ENCODE results near the gene CMIP. TPM values are rescaled to one million over a fixed set of nuclear protein-coding genes. Genes with fewer than 3 reads are reported as not detected.

Gene CMIP
- total RNA-seq, 1 donor from 2014 or later = 6.6 TPM

- Histone ChIP-seq H3K79me2 (ENCODE audit: low read depth) (no peaks in the 10 kb centered on the region), H3K9me3 (ENCODE audit: low read depth) (no peaks in the 10 kb centered on the region), H3K9ac (no peak overlapping the region), H3K27ac (no peak overlapping the region), H3K4me1 (no peaks in the 10 kb centered on the region), H2AFZ (replicated peaks) (peak overlapping the region; percentile 97), H3K36me3 (no peaks in the 10 kb centered on the region), H3K27me3 (peaks cover 15% of the 10 kb centered on the region), H4K20me1 (ENCODE audit: low read depth) (no peaks in the 10 kb centered on the region), H3F3A (ENCODE audit: low read depth) (peaks cover 6% of the 10 kb centered on the region), H3K4me2 (peak overlapping the region; percentile 71), H3K4me3 (peak overlapping the region; percentile 40)
- Mint-ChIP-seq H3K27ac (peak overlapping the region; percentile 78), H3K4me3 (peak overlapping the region; percentile 79), H3K36me3 (no peaks in the 10 kb centered on the region), H3K9me3 (no peaks in the 10 kb centered on the region), H3K4me1 (peaks cover 7% of the 10 kb centered on the region), H3K27me3 (ENCODE audit: insufficient read depth, low read depth) (peaks cover 5% of the 10 kb centered on the region)
- DNase-seq (ENCODE audit: low spot score) = peak; percentile 58
- TF ChIP-seq CTCF (IDR thresholded peaks at IDR 0.05) (no peak), EZH2 (IDR thresholded peaks at IDR 0.05) (no peak), EZH2phosphoT487 (IDR thresholded peaks at IDR 0.05) (no peak)
These were observed 301.3 kb downstream of the CMIP start for GRCh38 chr16:81745704-81746558.

- Histone ChIP-seq H3K27ac (no peak overlapping the region), H3K4me1 (no peaks in the 10 kb centered on the region), H2AFZ (replicated peaks) (peak overlapping the region; percentile 97), H3K36me3 (no peaks in the 10 kb centered on the region), H3K27me3 (peaks cover 15% of the 10 kb centered on the region), H3K4me3 (peak overlapping the region; percentile 40), H3K4me2 (peak overlapping the region; percentile 71), H3K9me3 (ENCODE audit: low read depth) (no peaks in the 10 kb centered on the region), H3K79me2 (ENCODE audit: low read depth) (no peaks in the 10 kb centered on the region), H3K9ac (no peak overlapping the region), H3F3A (ENCODE audit: low read depth) (peaks cover 6% of the 10 kb centered on the region), H4K20me1 (ENCODE audit: low read depth) (no peaks in the 10 kb centered on the region)
- DNase-seq (ENCODE audit: low spot score) = no peak
- Mint-ChIP-seq H3K36me3 (no peaks in the 10 kb centered on the region), H3K9me3 (no peaks in the 10 kb centered on the region), H3K4me1 (peaks cover 7% of the 10 kb centered on the region), H3K27me3 (ENCODE audit: insufficient read depth, low read depth) (peaks cover 6% of the 10 kb centered on the region), H3K4me3 (peak overlapping the region; percentile 79), H3K27ac (no peak overlapping the region)
- TF ChIP-seq CTCF (IDR thresholded peaks at IDR 0.05) (no peak), EZH2phosphoT487 (IDR thresholded peaks at IDR 0.05) (no peak), EZH2 (IDR thresholded peaks at IDR 0.05) (no peak)
These were observed 302.0 kb downstream of the CMIP start for GRCh38 chr16:81746566-81746965.

GRCh38 chr16:81748476-81749198 lies 304.0 kb downstream of the CMIP start:
- H3K4me1 Mint-ChIP-seq = peaks cover 8% of the 10 kb centered on the region
- H3K4me3 ChIP-seq = no peak overlapping the region
- no peak overlapping the region for H3K9ac ChIP-seq
- no peak overlapping the region for H3K27ac ChIP-seq
- no peaks in the 10 kb centered on the region for H3K36me3 ChIP-seq
- H3K27me3 Mint-ChIP-seq (ENCODE audit: insufficient read depth, low read depth) = peaks cover 6% of the 10 kb centered on the region
- H3K27me3 ChIP-seq = peaks cover 8% of the 10 kb centered on the region
- no peak overlapping the region for H3K4me3 Mint-ChIP-seq
- no peak for DNase-seq (ENCODE audit: low spot score)
- no peak overlapping the region for H3K27ac Mint-ChIP-seq
- TF ChIP-seq EZH2 (IDR thresholded peaks at IDR 0.05) = no peak
- no peak for TF ChIP-seq CTCF (IDR thresholded peaks at IDR 0.05)
- TF ChIP-seq EZH2phosphoT487 (IDR thresholded peaks at IDR 0.05) = no peak
- no peaks in the 10 kb centered on the region for H3K4me1 ChIP-seq
- H3K9me3 ChIP-seq (ENCODE audit: low read depth) = no peaks in the 10 kb centered on the region
- no peaks in the 10 kb centered on the region for H3K79me2 ChIP-seq (ENCODE audit: low read depth)
- H3K36me3 Mint-ChIP-seq = no peaks in the 10 kb centered on the region
- no peaks in the 10 kb centered on the region for H4K20me1 ChIP-seq (ENCODE audit: low read depth)
- no peaks in the 10 kb centered on the region for H3K9me3 Mint-ChIP-seq
- no peak overlapping the region for H2AFZ ChIP-seq (replicated peaks)
- peaks cover 6% of the 10 kb centered on the region for H3F3A ChIP-seq (ENCODE audit: low read depth)
- no peak overlapping the region for H3K4me2 ChIP-seq

Measured in neural progenitor cell (in vitro differentiated cells).